B cell (primary cell): ENCODE measurements around the gene THRAP3. TPM values are rescaled to one million over a fixed set of nuclear protein-coding genes. Genes with fewer than 3 reads are reported as not detected.

Source experiments
- ATAC-seq: fragments of 200-7000 bp; cut with Tn5 transposase; one replicate; pipeline ENCODE4 v1.10.0; 2021; ENCODE audit warnings: low read depth, mild to moderate bottlenecking, moderate number of reproducible peaks, moderate library complexity
- CTCF ChIA-PET: fragments of 350-600 bp; sonication (Branson Sonifier 250); formaldehyde crosslinking; loops from one replicate; lab custom pipeline; 2021; ENCODE audit warnings: antibody characterized with exemption, inconsistent platforms; lab: Charles Lee
- POLR2A ChIA-PET: fragments of 350-600 bp; sonication (Branson Sonifier 250); formaldehyde crosslinking; loops from one replicate; lab custom pipeline; 2021; ENCODE audit warnings: antibody characterized with exemption; lab: Charles Lee
- DNase-seq: peaks from one replicate; pipeline ENCODE4 v3.0.0; 2013
- H2AFZ ChIP-seq: 2 replicates; pipeline ENCODE4 v1.6.1; 2012; ENCODE audit warnings: mild to moderate bottlenecking, low read depth, low read length; ENCODE audit not compliant: insufficient read depth, poor library complexity, severe bottlenecking
- H3K27ac ChIP-seq, 2 donors: 1 replicate in 1 of 2; 2 replicates in 1 of 2; pipeline ENCODE4 v1.5.1; 2012 to 2013; ENCODE audit warnings: low read length in 2 of 2, mild to moderate bottlenecking in 2 of 2, moderate library complexity in 1 of 2
- H3K27me3 ChIP-seq, 4 experiments: fragments of 200-600 bp in 1 of 4; sonication (generic) in 1 of 4; replicated peaks in 1 of 4; 1 replicate in 2 of 4; 2 replicates in 2 of 4; pipeline versions ENCODE4 v1.6.1 to v1.7.0; 2013 to 2016; ENCODE audit warnings: low read length in 3 of 4, mild to moderate bottlenecking in 2 of 4, mixed read lengths in 1 of 4, moderate library complexity in 1 of 4; ENCODE audit not compliant: insufficient read depth in 4 of 4, control insufficient read depth in 3 of 4; ENCODE audit errors: control extremely low read depth in 1 of 4
- H3K36me3 ChIP-seq, 2 experiments: replicated peaks in 1 of 2; 1 replicate in 1 of 2; 2 replicates in 1 of 2; pipeline versions ENCODE4 v1.6.1 to v1.7.1; 2013; ENCODE audit warnings: low read length in 1 of 2; ENCODE audit not compliant: insufficient read depth in 2 of 2, control insufficient read depth in 1 of 2; ENCODE audit errors: control extremely low read depth in 1 of 2, extremely low read depth in 1 of 2
- H3K4me1 ChIP-seq, 2 donors: fragments of 200-600 bp in 1 of 2; sonication (generic) in 1 of 2; 1 replicate in 1 of 2; 2 replicates in 1 of 2; pipeline versions ENCODE4 v1.5.1 to v1.6.1; 2013 to 2017; ENCODE audit warnings: low read length in 2 of 2; ENCODE audit not compliant: control insufficient read depth in 2 of 2, insufficient read depth in 2 of 2
- H3K4me2 ChIP-seq: replicated peaks from 2 replicates; pipeline ENCODE3; 2012; ENCODE audit warnings: mild to moderate bottlenecking, low read depth, low read length; ENCODE audit not compliant: poor library complexity, severe bottlenecking
- H3K4me3 ChIP-seq, 5 experiments: fragments of 200-600 bp in 1 of 5; sonication (generic) in 1 of 5; 1 replicate in 3 of 5; 2 replicates in 2 of 5; pipeline versions ENCODE4 v1.5.1 to v1.7.0; 2011 to 2016; ENCODE audit warnings: low read length in 4 of 5, mild to moderate bottlenecking in 4 of 5, low read depth in 2 of 5, control low read depth in 1 of 5, moderate library complexity in 1 of 5; ENCODE audit not compliant: insufficient read depth in 1 of 5; ENCODE audit errors: control extremely low read depth in 1 of 5, extremely low read depth in 1 of 5
- H3K79me2 ChIP-seq: fragments of 200-600 bp; sonication (generic); one replicate; pipeline ENCODE4 v1.6.0; 2016; ENCODE audit warnings: low read length; ENCODE audit not compliant: control insufficient read depth, insufficient read depth
- H3K9ac ChIP-seq: fragments of 200-600 bp; sonication (generic); 2 replicates; pipeline ENCODE4 v1.6.1; 2017; ENCODE audit warnings: mild to moderate bottlenecking, low read length, moderate library complexity
- H3K9me3 ChIP-seq, 3 donors: one replicate each; pipeline versions ENCODE4 v1.6.1 to v1.7.1; 2013; ENCODE audit warnings: low read length in 2 of 3; ENCODE audit not compliant: control insufficient read depth in 2 of 3, insufficient read depth in 1 of 3; ENCODE audit errors: control extremely low read depth in 1 of 3
- H4K20me1 ChIP-seq: 2 replicates; pipeline ENCODE4 v1.6.0; 2012; ENCODE audit warnings: mild to moderate bottlenecking, low read length; ENCODE audit not compliant: insufficient read depth, control insufficient read depth, poor library complexity, severe bottlenecking
- H3K27ac Mint-ChIP-seq: one replicate; pipeline ENCODE4 v1.8.0; 2021; ENCODE audit warnings: mixed read lengths
- H3K27me3 Mint-ChIP-seq: one replicate; pipeline ENCODE4 v1.8.0; 2021; ENCODE audit warnings: mixed read lengths
- H3K4me1 Mint-ChIP-seq: one replicate; pipeline ENCODE4 v1.8.0; 2021; ENCODE audit warnings: mixed read lengths
- H3K4me3 Mint-ChIP-seq: one replicate; pipeline ENCODE4 v1.8.0; 2021; ENCODE audit warnings: mixed read lengths
- H3K9me3 Mint-ChIP-seq: one replicate; pipeline ENCODE4 v1.8.0; 2022; ENCODE audit warnings: mixed read lengths; ENCODE audit not compliant: insufficient read depth
- CTCF ChIP-seq: fragments of 200-600 bp; IDR thresholded peaks from one replicate; pipeline ENCODE4 v1.8.0; 2022; ENCODE audit warnings: antibody characterized with exemption, mild to moderate bottlenecking
- EZH2 ChIP-seq: IDR thresholded peaks from 2 replicates; pipeline ENCODE4 v1.6.1; 2012; ENCODE audit warnings: borderline replicate concordance, low read depth, mild to moderate bottlenecking, moderate library complexity, low read length; ENCODE audit not compliant: insufficient read depth, poor library complexity, severe bottlenecking
- WGBS: methylation state at CpG from one replicate; pipeline ENCODE4 v1.1.5; 2013; ENCODE audit warnings: missing lambda C conversion rate; ENCODE audit not compliant: insufficient coverage; 5-methylcytosine and 5-hydroxymethylcytosine counted together
- intact Hi-C: fragments of 100-400 bp; cut with micrococcal nuclease; formaldehyde crosslinking; loops from one replicate; pipeline ENCODE4 v1.10.0; 2022
- polyA plus RNA-seq: library from polyadenylated mRNA; depleted of rRNA; stranded (reverse); fragments of >200 nt; gene quantifications from 2 replicates; pipeline ENCODE4 v1.2.3, GENCODE V29; 2012
- total RNA-seq, 2 donors: library from RNA; stranded (reverse); fragments of 120-200 nt in 1 of 2; gene quantifications; 1 replicate in 1 of 2; 2 replicates in 1 of 2; pipeline versions ENCODE4 v1.2.3 to v1.2.4, GENCODE V29; 2013 to 2022

THRAP3 gene
- total and polyA plus RNA-seq, 2 donors (not counting 1 experiment from before 2014, with no cell fraction given), result 64.1 to 153 TPM

DNA sequence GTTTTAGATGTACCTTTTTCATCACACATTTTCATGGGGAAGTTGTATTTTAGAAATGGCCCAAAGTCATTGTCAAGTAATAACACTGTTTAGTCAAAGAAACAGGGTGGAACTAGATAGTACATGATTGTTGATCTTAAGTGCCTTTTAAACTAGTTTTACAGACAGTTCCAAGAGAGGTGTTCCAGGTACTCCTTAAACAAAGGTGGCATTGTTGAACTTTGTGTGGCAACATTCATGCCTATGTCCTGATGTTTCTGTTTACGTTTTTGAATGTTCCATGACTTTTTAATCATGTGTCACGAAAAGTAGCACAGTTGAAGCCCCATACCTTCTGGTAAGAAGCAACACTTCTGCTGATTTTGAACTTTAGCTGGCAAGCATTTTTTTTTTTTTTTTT lies 72.8 kb downstream of the THRAP3 start:
- H3K4me2 ChIP-seq, result no peak overlapping the region
- no peak overlapping the region for H3K27ac ChIP-seq
- no peak for ATAC-seq
- DNase-seq, result no peak
- H3K9me3 ChIP-seq, result no peaks in the 10 kb centered on the region
- ChIA-PET POLR2A (no interaction called here), CTCF (interaction anchor here (1.0 to 1.7 kb wide), 2 partner anchors 11 to 147 kb away, joined by 4 read pairs; partner anchors contain the start of gene TRAPPC3)
- 94% methylated on average over 2 of the region's 2 CpGs for WGBS
- peaks cover 6% of the 10 kb centered on the region for H3K79me2 ChIP-seq
- TF ChIP-seq EZH2 (no peak), CTCF (no peak)
- intact Hi-C loops, result no loop called here
- H2AFZ ChIP-seq, result no peak overlapping the region
- Mint-ChIP-seq H3K27ac (no peak overlapping the region), H3K9me3 (no peaks in the 10 kb centered on the region), H3K27me3 (no peaks in the 10 kb centered on the region), H3K4me1 (peaks cover 5% of the 10 kb centered on the region), H3K4me3 (no peak overlapping the region)
- H3K4me1 ChIP-seq, result no peaks in the 10 kb centered on the region
- H4K20me1 ChIP-seq, result peaks cover 26% of the 10 kb centered on the region
- H3K27me3 ChIP-seq, result no peaks in the 10 kb centered on the region
- H3K36me3 ChIP-seq, result peaks cover 10 to 87% of the 10 kb centered on the region in 2 experiments
- no peak overlapping the region for H3K4me3 ChIP-seq
- H3K9ac ChIP-seq, result no peak overlapping the region

DNA sequence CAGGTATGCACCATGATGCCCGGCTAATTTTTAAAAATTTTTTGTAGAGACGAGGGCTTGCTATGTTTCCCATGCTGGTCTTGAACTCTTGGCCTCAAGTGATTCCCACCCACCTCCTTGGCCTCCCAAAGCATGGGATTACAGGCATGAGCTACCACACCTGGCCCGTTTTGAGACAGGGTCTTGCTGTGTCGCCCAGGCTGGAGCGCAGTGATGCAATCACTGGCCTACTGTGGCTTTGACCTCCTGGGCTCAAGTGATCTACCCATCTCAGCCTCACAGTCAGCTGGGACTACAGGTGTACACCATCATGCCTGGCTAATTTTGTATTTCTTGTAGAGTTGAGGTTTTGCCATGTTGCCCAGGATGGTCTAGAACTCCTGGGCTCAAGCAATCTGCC lies 74.4 kb downstream of the THRAP3 start:
- Histone ChIP-seq H2AFZ (no peak overlapping the region), H3K9me3 (no peaks in the 10 kb centered on the region), H3K36me3 (peaks cover 6 to 88% of the 10 kb centered on the region in 2 experiments), H3K79me2 (no peaks in the 10 kb centered on the region), H3K4me3 (no peak overlapping the region), H3K27me3 (no peaks in the 10 kb centered on the region), H3K4me2 (no peak overlapping the region), H4K20me1 (peaks cover 15% of the 10 kb centered on the region), H3K27ac (no peak overlapping the region), H3K9ac (no peak overlapping the region), H3K4me1 (no peaks in the 10 kb centered on the region)
- intact Hi-C loops, result no loop called here
- CTCF ChIA-PET, result no interaction called here
- DNase-seq (no peak), ATAC-seq (no peak)
- Mint-ChIP-seq H3K4me1 (peaks cover 8% of the 10 kb centered on the region), H3K4me3 (no peak overlapping the region), H3K27ac (no peak overlapping the region), H3K9me3 (no peaks in the 10 kb centered on the region), H3K27me3 (no peaks in the 10 kb centered on the region)
- WGBS, result 100% methylated on average over 4 of the region's 5 CpGs
- POLR2A ChIA-PET, result interaction anchor here (0.6 to 0.7 kb wide), 2 partner anchors 27 to 1314 kb away, joined by 3 to 4 read pairs; no protein-coding TSS in a partner anchor
- TF ChIP-seq EZH2, result no peak
- TF ChIP-seq CTCF, result no peak
